HG02943 (cell line): Measurements from ENCODE around the gene LAMA3.

ENCODE experiments used
- ATAC-seq: cut with Tn5 transposase; IDR thresholded peaks from one replicate; pipeline ENCODE4 v1.9.1; 2021; ENCODE audit warnings: mild to moderate bottlenecking, low read depth, moderate library complexity; ENCODE audit not compliant: unreplicated experiment

LAMA3 gene

DNA sequence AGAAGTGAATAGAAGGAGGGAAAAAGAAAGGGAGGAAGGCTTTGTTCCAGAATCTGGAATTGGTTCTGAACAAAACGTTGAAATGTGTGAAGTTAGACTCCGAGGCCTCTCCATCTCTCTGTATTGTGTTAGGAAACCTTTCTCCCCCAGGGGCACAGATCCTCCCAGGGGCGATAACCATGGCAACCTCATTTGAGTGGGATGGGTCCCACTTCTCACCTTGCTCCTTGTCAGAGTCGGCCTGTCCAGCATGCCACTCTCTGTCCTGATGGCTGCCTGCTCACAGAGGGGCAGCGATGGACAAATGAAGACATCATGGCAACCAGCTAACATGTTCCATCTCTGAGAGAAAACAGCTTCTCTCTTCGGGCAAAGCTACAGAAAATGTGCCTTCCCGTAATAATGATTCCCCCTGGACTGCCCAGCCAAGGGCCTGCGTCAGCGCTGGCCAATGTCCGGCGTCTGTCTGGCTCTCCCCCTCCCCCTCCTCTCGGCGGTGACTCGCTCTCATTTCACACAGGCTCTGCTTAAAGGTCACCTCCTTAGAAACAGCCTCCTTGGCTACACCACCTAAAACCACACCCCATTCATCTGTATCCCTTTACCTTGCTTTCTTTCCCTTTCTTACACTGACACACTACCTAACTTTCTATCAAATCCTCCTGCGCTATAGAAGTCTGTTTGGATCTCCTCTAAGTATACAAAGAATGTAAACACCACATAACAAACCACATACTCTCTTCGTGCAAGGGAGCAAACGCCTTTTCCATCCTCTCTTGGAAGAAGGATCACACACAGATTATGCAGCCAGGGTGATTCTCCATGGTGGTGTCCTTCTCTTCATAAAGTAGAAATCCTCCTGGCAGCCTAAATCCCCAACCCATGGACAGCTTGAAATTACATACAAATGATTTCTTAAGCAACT lies 293.2 kb downstream of the LAMA3 start:
- ATAC-seq: no peak

DNA sequence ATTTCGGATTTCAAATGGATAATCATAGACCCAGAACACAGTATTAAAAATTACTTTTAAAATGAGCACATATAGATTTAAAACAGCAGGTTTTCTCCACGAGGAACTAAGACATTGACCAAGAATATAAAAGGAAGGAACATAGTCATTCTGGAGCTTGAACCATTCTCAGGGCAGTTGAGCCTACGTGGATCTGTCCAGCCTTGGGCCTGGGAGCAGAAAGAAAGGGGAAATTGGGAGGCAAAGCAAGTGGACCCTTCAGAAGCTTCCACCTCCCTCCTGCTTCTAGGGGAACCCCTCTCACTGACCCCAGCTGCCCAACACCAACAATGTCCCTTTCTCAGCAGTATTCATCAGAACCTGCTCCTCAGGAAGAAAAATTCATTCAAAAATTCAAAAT lies 293.9 kb downstream of the LAMA3 start:
- ATAC-seq: no peak

DNA sequence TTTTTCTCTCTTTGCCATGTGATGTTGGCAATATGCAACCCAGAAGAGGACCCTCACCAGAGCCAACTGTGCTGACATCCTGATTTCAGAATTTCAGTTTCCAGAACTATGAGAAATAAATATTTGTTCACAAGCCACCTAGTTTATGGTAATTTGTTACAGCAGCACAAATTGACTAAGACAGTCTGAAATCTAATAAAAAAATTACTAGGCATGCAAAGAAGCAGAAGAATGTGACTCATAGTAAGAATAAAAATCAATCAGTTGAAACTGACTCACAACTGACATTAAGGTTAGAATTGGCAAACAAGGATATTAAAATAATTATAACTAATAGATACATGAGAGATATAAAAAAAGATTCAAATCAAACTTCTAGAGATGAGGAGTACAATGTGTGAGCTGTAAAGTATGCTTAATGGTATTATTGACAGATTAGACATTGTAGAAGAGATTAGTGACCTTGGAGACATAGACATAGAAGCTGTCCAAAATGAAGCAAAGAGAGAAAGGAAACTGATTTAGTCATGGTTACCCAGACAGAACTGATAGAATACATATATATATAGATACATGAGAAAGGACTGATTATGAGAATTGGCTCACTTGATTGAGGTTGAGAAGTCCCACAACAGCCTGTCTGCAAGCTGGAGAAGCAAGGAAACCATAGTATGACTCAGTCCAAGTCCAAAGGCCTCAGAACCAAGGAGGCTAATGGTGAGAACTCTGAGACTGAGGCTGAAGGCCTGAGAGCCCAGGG lies 297.5 kb downstream of the LAMA3 start:
- no peak for ATAC-seq

DNA sequence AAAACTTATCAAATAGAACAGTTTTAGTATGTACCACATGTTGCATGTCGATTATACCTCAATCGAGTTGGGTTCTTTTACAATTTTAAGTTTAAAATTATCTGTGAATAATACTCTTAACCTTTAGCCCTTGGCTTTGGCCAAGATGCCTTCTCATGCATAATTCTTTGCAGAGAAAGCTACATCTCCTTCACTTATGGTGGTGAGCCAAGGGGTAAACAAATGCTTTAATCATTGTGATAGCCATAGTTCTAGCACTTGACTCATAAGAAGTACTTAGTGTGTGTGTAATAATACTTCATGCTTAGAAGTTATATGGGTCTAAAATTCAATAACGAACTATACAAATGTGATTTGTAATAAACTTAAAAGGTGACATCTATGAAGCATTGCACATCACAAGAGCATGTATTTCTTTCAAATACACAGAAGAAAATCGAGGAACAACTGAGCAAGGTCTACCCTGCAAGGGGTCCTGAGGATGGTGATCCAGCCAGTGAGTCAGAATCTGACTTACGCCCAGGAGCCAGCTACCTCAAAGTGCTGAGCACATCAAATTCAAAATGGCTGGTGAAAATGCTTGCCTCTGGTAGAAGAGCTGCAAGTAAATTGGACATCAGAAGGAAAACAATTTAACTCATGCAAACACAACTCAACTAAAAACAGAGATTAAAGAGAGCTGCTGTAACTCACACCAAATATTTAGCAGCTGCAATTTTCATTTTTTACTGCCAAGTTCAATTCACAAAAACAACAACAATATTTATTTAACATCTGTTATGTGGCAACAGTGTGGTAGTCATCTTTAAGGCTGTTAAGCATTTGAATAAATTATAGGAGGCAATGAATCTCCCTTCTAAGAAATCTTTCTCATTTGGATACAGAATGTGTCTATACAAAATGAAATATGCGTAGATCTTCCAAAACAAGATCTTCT lies 301.5 kb downstream of the LAMA3 start:
- no peak for ATAC-seq

DNA sequence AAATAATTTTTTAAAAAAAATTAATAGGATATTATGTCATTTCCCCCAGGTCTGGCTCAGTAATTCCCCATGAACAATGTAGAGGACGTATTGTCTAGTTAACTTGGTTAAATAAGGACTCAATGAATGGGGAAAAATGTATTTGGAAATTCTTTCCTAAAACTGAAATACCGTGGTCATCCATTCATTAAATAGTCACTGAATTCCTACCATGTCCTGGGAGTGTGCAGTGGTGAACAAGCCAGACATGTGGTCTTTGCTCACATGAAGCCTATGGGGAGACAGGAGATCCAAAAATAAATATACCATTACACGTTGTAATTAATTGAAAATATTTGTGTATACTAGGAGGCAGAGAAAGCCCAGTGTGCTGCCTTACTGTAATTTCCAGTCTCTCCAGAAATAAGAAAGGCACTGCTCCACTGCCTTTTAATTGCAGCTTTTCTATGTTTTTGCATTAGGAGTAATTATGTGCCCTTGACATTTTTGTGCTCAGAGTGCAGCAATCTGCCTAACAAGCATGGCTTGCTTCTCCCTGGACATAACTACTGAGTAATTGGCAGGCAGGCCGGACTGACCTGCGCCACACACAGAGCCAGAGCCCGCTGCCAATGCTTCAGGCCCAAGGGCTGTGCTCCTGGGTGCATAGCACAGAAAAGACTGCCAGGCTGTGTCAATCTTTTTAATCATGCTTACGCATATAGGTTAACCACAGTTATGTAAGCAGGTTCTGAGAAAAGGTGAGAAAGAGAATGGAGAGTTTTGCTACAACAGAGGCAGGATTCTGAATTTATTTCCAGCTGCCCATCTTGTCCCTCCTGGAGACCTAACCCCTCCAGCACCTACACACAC lies 303.1 kb downstream of the LAMA3 start:
- ATAC-seq: no peak

DNA sequence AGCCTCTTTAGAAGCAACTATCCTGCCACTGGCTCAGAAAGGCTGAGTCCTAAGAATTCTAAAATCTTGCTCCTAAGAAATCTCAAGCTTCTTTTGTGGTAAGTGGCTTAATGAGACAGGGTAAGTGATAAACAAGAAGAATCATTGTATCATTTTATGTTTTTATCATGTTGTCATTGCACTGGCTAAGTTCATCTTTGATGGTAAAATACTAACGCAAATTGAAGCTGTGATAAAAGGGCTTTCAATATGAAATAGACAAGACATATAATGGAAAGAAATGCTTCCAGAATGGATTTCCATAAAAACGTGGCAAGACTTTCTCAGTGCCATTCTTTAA lies 303.7 kb downstream of the LAMA3 start:
- ATAC-seq: no peak

DNA sequence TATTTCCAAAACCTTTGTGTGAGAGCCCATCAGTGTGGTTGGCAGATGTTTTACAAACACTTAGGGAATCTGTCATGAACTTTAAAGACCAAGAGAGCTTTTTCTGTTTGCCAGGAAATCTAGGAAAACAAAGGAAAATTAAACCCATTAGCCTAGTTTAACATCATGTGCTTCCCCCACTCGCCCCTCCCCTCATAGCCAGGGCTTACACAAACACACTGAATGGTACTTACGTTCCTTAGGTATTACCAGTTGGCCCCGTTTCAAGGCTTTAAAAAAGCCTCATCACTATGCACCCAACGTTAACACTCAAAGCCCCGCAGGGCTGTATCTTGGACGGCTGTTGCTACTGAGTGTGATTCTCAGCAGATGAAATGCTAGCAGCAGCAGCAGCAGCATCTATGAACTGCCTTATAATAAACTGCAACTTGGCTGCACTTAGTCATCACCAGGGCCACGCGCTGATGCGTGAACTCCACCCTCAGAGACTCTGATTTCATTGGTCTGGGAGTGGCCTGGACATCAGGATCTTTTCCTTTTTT lies 305.2 kb downstream of the LAMA3 start:
- ATAC-seq: no peak

DNA sequence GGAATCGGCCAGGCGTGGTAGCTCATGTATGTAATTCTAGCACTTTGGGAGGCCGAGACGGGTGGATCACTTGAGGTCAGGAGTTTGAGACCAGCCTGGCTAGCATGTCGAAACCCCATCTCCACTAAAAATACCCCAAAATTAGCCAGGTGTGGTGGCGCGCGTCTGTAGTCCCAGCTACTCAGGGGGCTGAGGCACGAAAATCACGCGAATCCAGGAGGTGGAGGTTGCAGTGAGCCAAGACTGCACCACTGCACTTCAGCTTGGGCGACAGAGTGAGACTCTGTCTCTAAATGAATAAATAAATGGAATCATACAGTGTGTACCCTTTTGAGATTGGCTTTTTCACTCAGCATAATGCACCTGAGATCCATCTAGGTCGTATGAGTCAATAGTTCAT lies 305.9 kb downstream of the LAMA3 start:
- ATAC-seq: no peak

DNA sequence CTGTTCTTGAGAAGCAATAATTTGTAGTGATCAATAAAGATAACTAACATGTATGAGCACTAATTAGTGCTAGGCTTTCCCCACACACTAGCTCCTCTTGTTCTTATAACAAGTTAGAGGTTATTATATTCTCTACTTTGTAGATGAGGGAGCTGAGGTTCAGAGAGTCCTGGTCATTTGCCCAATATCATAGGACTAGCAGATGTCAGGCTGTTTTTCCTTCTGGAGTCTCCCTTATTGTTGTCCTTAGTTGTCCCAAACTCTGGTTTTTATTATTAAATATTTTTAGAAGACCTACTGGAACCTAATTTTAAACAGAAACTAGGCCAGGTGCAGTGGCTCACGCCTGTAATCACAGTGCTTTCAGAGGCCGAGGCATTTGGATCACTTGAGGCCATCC lies 308.8 kb downstream of the LAMA3 start:
- ATAC-seq: no peak

DNA sequence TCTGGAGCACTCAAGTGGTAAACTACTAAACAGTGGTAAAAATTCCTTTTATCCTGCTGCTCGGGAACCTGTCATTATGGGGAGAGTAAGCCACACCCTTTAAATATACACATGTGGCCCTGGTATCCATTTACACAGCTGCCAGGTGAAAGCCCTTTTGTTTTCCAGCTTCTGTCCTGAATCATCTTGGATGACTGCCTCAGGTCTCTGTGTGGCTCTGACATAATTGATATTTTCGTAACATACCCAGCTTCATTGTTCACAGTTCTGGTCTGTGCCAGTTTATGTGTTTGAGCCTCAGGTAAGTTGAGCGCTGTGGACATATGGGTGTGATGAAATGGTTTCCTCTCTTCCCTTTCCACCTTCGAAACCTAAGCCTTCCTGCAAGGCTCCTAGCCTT lies 309.6 kb downstream of the LAMA3 start:
- no peak for ATAC-seq

DNA sequence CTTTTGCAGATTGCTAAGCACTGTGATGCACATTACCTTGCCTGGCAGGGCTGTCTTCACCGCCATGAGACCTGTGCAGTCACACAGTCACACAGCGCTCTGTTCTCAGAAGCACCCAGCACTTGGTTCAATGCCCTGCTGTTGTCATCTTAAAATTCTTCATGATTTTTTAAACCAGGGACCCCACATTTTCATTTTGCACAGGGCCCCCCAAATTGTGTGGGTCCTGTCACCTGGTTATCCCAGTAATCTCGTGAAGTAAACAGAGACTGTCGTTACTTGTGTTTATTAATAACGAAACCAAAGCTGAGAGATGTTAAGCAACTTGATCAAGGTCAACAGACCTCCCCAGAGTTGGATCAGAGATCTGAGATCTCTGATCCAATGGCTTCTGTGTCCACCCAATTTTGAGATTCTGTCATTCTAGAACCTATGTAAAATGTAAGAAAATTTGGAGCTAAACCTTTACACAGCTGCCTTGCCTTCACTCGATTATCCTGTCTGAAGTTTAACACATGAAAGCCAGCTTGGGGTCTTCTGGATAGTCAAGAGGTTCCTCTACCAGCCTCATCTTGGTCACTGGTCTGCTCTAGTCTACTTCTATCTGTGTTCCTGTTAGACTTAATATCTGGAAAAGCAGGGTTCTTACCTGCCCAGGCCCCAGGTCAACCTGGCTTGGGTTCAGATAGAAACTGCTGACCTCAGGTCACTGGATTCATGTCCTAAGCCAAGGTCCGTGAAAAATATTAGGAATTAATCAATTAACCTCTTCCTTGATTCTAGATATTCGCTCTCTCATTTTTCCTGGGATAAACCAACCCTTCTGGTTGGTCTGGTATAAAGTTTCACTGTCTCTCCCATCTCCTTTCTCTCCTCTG lies 311.6 kb downstream of the LAMA3 start:
- ATAC-seq: no peak

DNA sequence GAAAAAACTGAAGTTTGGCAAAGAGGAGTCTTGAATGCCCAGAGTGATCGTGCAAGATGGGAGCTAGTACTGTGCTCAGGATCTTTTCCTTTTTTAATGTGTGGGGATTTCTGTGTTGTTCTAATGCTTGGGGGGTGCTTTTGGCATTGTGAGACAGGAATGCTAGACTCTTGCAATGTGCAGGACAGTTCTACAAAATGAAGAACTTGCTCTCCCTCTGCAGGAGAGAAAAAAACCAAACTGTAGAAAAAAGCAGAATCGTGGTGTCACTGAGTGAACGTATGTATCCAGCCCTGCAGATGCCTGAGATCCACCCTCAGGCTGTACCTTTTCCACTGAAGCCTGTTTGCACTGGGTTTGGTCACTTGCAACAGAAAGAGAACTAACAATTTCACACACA lies 313.2 kb downstream of the LAMA3 start:
- ATAC-seq: no peak

DNA sequence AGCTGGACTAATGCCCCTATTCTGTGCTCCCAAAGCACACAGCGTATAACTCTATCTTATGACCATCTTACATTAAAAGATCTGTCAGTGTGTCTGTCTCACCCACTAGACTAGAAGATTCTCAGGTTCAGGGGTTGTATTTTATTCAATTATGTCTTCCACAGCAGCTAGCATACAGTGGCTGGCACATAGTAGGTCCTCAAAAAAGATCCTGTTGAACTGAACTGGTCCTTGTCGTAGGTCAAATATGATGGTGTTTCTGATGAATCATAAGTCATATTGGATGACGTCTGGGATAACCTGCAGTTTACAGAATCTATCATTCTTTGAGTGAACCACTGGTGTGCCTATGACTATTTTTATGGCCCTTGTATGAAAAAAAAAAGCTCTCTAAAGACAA lies 314.0 kb downstream of the LAMA3 start:
- ATAC-seq: no peak

DNA sequence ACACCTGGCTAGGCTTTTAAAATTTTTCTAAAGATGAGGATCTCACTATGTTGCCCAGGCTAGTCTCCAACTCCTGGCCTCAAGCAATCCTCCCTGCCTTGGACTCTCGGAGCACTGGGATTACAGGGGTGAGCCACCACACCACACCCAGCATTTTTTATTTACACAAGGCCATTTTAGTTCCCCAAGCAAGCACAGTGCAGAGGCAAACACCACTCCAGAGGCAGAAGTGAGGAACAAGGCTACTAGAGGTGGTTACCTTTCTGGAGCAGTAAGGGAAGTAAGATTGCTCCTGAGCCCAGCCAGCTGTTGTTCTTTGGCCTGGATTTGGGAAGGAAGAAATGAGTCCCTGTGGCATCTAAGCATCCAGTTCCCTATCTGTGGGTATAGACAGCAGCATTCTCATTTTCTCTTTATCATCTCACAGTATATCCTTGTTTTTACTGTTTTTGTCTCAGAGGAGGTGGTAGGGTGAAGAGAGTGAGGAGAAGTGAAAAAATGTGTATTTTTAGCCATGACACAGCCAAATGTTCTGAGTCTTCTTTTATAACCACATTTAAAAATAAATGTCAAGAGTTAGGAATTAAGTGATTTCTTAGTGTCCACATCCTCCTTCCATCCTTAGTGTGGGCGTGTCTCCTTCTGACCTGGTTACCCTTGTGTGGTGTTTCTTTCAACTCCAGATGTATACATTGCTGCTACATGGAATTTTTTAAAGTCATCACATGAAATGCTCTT lies 314.8 kb downstream of the LAMA3 start:
- ATAC-seq: no peak
